ENCODE results near the gene ZNF669.
"Not testable (repeated sequence)": the region's sequence is repeated elsewhere in the genome, so short reads cannot be mapped to it uniquely, and the experiment has no call there.

DNA sequence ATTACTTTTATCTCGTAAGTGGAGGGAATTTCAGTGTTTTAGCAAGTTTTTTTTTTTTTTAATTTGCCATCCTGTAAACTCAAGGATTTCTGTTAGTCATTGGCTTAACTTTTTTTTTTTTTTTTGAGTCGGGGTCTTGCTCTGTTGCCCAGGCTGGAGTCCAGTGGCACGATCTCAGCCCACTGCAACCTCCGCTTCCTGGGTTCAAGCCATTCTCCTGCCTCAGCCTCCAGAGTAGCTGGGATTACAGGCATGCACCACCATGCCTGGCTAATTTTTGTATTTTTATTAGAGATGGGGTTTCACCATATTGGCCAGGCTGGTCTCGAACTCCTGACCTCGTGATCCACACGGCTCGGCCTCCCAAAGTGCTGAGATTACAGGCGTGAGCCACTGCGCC, 43.0 kb upstream of the ZNF669 start:
- TF ChIP-seq, protein P1, sequence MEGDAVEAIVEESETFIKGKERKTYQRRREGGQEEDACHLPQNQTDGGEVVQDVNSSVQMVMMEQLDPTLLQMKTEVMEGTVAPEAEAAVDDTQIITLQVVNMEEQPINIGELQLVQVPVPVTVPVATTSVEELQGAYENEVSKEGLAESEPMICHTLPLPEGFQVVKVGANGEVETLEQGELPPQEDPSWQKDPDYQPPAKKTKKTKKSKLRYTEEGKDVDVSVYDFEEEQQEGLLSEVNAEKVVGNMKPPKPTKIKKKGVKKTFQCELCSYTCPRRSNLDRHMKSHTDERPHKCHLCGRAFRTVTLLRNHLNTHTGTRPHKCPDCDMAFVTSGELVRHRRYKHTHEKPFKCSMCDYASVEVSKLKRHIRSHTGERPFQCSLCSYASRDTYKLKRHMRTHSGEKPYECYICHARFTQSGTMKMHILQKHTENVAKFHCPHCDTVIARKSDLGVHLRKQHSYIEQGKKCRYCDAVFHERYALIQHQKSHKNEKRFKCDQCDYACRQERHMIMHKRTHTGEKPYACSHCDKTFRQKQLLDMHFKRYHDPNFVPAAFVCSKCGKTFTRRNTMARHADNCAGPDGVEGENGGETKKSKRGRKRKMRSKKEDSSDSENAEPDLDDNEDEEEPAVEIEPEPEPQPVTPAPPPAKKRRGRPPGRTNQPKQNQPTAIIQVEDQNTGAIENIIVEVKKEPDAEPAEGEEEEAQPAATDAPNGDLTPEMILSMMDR (IDR thresholded peaks at IDR 0.05): not testable (repeated sequence)
- not testable (repeated sequence) for TF ChIP-seq EZH2phosphoT487 (IDR thresholded peaks at IDR 0.05)
